ENCODE measurements around the gene ACSM2B. TPM values are rescaled to one million over a fixed set of nuclear protein-coding genes. Genes with fewer than 3 reads are reported as not detected.
"Not testable (repeated sequence)": the region's sequence is repeated elsewhere in the genome, so short reads cannot be mapped to it uniquely, and the experiment has no call there.

ACSM2B gene, protein sequence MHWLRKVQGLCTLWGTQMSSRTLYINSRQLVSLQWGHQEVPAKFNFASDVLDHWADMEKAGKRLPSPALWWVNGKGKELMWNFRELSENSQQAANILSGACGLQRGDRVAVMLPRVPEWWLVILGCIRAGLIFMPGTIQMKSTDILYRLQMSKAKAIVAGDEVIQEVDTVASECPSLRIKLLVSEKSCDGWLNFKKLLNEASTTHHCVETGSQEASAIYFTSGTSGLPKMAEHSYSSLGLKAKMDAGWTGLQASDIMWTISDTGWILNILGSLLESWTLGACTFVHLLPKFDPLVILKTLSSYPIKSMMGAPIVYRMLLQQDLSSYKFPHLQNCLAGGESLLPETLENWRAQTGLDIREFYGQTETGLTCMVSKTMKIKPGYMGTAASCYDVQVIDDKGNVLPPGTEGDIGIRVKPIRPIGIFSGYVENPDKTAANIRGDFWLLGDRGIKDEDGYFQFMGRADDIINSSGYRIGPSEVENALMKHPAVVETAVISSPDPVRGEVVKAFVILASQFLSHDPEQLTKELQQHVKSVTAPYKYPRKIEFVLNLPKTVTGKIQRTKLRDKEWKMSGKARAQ
- not detected in 2 replicates for total RNA-seq
- polyA plus RNA-seq (2012), result not detected

DNA sequence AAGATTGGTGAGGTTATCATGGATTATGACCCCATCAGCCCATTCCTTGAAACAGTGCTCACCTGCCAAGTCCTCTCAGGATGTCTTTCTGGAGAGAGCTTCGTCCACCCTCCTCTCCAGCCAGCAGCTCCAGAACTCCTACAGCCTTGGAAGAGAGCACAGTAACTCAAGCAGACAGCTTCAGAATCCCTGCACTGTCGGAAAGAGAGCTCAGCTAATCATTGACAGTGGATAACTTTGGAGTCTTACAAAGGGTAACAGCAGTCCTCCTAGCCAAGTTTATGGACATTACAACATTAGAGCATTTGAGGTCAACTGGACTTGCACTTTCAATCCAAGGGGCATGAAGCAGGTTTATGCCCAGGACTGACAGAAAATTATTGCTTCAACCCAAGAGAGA is at the start of gene ACSM2B:
TSS of gene ACSM2B (minus strand) at position 223 of the 400 bp plus-strand sequence. CDS start 11,522 bp downstream, outside the sequence.
- DNase-seq (ENCODE audit: low read depth), result not testable (repeated sequence)

DNA sequence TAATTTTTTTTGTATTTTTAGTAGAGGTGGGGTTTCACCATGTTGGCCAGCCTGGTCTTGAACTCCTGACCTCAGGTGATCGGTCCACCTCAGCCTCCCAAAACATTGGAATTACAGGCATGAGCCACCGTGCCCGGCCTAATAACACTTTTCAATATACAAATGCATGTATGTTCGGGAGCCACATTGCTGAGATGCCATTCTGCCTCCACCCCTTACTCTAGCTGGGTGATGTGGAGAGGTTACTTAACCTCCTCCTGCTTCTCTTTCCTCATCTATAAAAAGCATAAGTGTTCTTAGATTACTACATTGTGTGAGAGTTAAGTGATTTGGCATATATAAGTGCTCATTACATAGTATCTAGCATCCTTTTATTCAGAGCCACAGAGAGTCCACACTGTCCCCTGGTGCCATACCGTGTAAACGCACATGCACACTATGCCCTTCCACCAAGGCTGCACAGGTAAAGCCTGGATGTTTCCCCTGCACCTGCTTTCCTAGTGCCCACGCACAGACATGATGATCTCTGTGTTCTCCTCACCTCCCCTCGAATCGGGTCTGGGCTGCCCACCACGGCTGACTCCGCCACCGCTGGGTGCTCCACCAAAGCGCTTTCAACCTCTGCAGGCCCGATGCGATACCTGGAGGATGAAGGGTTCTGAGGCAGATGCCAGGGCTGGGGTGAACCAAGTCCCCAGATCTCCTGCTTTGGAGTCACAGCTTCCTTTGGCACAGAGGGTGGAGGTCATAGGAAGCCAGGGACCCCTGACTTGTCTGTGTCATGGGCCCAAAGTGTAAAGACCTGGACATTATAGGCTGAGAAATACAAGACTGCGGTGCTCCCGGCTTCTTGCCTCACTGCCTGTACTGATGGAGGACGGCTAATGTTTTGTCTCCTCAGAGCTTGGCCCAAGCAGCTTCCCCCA is 49.0 kb upstream of the ACSM2B start:
- DNase-seq (ENCODE audit: low read depth), result no peak

DNA sequence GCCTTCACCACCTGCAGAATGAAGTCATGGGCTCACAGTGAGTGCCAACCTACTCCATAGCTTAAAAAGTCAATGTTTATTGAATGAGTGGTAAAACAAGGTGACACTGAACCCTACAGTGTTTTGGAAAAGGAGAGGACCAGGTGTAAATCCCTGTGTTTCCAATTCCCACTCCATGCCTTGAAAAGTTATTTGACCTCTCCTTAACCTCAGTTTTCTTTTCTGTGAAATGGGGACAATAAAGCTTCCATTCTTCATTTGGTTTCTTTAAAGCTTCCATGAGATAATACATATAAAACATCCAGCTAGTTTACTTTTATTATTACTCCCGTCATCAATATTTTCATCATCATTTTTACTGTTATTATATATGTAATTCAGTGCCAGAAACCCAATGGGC is 48.0 kb upstream of the ACSM2B start:
- no peak for DNase-seq (ENCODE audit: low read depth)

DNA sequence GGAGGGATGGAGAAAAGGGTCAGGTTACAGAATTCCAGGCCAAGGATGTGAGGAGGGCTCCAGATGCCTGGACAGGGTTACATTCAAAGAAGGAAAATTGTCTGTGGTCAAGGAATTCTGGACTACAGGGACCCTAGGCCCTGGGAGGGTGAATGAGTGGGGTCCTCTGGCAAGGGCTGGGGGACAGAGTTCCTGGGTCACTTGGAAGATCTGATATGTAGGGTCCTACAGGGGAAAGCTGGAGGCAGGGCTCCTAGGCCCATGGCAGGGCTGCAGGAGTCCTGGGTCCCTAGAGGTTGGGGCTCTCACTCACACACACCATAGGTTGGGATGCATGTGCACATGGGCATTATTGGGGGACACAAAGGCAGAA is 46.3 kb upstream of the ACSM2B start:
- DNase-seq (ENCODE audit: low read depth), result no peak

DNA sequence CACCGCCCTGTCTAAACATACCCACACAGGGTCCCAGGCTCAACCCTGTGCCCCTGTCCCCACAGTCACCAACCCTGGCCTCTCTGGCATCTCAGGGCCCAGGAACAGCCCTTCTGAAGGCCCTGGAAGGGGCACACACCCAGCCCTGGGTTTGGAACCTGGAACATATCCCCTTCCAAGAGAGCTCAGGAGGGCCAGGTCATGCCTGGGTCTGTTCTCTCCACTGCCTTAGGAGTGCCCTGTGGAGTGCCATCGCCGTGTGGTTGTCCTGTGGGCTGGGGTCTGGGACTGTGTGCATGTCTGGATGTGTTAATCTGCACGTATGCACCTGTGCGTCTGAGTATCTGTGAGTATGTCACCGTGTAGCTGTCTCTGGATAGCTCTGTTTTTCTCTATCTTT is 45.2 kb upstream of the ACSM2B start:
- DNase-seq (ENCODE audit: low read depth), result no peak

DNA sequence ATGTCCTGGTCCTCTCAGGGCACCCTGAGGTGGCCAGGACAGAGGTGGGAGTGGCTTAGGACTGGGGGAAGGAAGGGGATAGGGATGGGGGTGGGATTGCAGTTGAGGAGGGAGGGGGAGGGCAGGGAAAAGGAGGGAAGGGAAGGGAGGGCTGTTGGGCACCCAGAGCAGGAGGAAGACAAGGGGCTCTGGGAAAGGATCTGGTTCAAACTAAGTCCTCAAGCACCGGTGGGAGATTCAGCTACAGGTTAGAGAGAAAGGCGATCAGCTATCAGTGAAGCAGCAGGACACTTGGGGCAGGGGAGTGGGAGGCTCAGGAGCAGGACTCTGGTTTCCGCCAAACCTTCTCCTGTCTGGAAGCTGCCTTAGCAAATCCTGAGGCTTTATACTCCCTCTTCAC is 44.6 kb upstream of the ACSM2B start:
- no peak for DNase-seq (ENCODE audit: low read depth)

DNA sequence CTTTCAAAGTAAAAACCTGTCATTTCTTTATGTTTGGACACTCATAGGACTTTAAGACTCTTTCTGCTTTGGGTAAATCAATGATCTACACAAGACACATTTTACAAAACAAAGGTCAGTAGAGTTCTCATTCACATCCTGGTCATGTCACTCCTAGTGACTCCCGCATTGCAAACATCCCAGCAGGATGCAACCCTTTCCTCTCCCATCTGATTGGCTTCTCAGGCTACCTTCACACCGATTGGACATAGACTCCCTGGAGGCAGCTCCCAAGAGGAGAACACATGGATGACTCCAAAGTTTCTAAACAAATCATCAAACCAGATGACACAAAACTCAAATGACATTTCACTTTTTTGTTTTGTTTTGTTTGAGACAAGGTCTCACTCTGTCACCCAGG is 43.8 kb upstream of the ACSM2B start:
- DNase-seq (ENCODE audit: low read depth), result no peak

DNA sequence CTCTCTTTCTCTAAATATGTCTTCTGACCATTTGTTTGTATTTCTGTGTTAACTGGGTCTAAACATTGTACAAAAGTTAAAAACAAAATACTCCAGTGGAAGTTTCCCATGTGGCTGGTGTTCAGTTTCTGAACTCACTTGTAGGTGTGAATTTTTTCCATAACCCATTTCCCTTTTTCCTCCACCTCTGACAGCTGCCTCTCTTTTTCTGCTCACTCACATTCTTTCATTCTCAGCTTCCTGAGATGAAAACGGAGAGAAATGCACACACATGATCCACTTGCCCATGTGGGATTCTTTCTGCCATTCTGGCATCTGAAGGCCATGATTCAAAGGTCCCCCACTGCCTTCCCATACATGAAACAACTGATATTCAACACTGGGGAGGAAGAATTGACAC is 41.1 kb upstream of the ACSM2B start:
- no peak for DNase-seq (ENCODE audit: low read depth)

DNA sequence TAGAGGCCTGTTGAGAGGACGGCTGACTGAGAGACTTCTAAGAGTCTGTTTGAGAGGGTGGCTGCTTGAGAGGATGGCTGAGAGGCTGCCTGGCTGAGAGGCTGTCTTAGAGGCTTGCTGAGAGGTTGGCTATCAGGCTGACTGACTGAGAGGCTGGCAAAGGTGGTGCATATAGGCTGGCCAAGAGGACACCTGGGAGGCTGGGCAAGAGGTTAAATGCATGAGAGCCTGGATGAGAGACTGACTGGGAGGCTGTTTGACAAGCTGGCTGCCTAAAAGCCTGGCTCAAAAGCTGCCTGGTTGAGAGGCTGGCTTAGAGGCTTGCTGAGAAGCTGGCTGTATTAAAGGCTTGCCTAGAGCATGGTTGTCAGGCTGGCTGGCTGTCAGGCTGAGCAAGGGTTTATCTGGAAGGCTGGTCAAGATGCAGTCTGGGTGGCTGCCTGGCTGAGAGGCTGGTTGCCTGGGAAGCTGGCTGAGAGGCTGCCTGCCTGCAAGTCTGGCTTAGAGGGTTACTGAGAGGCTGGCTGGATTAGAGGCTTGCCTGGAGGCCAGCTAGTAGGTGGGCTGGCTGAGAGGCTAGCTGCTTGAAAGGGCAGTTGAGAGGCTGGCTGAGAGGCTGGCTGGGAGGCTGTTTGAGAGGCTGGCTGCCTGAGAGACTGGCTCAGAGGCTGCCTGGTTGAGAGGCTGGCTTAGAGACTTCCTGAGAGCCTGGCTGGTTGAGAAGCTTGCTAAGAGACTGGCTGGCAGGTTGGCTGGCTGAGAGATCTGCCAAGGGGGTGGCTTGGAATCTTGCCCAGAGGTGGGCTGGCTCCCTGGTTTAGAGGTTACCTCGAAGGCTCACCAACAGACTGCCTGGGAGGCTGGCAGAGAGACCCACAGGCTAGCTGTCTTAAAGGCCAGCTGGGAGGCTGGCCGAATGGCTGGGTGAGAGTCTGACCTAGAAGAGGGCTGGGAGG is 38.3 kb upstream of the ACSM2B start:
- DNase-seq (ENCODE audit: low read depth), result no peak

DNA sequence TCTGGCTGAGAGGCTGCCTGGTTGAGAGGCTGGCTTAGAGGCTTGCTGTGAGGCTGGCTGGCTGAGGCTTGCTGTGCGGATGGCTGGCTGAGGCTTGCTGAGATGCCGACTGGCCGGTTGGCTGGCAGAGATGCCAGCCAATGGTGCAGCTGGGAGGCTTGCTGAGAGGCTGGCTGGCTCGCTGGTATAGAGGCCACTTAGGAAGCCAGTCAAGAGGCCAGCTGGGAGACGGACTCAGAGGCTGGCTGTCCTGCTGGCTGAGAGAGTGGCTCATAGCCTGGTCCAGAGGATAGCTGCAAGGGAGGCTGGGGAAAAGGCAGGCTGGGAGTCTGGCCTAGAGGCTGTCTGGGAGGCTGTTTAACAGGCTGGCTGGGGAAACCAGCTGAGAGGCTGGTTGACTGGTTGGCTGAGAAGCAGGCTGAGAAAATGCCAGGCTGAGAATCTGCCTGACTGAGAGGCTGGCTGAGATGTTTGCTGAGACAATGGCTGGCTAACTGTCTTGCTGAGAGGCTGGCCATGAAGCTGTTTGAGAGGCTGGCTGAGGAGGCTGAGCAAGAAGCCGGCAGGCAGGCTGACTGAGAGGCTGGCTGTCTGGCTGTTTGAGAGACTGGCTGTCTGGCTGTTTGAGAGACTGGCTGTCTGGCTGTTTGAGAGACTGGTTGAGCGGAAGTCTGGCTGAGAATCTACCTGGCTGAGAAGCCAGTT is 37.5 kb upstream of the ACSM2B start:
- no peak for DNase-seq (ENCODE audit: low read depth)

DNA sequence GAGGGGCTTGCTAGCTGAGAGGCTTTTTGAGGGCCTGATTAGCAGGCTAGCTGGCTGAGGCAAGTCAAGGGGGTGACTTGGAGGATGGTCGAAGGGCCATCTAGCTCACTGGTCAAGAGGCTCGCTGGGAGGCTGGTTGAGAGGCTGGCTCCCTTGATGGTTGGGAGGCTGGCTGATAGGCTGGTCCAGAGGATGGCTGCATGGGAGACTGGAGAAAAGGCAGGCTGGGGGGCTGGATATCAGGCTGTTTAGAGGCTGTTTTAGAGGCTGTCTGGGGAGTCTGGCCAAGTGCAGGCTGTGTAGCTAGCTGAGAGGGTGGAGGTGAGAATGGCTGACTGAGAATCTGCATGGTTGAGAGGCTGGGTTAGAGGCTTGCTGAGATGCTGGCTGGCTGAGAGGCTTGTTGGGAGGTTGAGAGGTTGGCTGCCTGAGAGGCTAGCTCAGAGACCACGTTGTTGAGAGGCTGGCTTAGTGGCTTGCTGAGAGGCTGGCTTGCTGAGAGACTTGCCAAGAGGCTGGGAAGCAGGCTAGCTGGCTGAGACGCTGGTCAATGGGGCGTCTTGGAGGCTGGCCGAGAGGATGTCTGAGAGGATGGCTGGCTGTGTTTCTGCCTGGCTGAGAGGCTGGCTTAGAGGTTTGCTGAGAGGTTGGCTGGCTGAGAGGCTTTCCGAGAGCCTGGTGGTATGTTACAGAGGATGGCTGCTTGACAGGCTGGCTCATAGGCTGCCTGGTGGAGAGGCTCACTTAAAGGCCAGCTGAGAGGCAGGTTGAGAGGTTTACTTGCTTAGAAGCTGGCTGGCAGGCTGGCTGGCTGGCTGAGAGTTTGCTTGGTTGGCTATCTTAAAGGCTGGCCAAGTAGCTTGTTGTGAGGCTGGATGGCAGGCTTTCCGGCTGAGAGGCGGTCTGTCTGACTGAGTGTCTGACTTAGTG is 36.6 kb upstream of the ACSM2B start:
- peak; percentile 1 for DNase-seq (ENCODE audit: low read depth)

DNA sequence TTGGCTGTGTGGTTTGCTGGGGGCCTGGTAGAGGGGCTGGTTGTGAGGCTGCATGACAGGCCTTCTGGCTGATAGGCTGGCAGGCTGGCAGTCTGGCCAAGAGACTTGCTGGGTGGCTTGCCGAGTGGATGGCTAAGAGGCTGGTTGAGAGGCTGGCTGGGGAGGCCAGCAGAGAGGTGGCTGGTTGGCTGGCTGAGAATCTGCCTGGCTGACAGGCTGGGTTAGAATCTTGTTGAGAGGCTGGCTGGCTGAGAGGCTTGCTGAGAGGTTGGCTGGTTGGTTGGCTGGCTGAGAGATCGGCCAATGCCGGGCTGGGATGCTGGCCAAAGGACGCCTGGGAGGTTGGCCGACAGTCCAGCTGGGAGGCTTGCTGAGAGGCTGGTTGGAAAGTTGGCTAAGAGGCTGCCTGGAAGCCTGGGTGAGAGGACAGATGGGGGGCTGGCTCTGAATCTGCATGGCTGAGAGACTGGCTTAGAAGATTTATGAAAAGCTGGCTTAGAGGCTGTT is 35.9 kb upstream of the ACSM2B start:
- DNase-seq (ENCODE audit: low read depth), result no peak

DNA sequence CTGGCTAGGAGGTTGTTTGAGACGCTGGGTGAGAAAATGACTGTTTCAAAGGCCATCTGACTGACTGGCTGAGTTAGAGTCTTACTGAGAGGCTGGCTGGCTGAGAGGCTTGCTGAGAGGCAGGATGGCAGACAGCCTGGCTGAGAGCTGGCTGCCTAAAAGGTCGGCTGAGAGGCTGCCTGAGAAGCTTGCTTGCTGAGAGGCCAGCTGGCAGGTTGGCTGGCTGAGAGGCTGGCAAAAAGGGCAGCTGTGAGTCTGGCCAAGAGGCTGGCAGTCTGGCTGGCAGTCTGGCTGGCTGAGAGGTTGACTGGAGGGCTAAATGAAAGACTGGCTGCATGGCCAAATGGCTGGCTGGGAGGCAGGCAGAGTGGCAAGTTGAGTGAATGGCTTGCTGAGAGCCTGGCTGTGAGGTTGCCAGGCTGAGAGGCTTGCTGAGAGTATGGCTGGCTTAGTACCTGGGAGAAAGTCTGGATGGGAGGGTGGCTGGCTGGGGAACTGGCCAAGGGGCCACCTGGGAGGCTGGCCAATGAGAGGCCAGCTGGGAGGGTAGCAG is 35.3 kb upstream of the ACSM2B start:
- no peak for DNase-seq (ENCODE audit: low read depth)

DNA sequence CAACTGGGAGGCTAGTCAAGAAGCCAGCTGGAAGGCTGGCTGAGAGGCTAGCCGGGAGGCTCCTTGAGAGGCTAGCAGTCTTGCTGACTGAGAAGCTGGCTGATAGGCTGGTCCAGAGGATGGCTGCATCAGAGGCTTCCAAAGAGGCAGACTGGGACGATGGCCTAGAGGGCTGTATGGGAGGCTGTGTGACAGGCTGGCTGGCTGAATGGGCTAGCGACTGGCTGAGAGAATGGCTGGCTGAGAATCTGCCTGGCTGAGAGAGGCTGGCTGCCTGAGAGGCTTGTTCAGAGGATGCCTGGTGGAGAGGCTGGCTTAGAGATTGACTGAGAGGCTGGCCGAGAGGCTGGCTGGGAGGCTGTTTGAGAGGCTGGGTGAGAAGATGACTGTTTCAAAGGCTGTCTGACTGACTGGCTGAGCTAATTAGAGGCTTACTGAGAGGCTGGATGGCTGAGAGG is 34.8 kb upstream of the ACSM2B start:
- DNase-seq (ENCODE audit: low read depth), result no peak

DNA sequence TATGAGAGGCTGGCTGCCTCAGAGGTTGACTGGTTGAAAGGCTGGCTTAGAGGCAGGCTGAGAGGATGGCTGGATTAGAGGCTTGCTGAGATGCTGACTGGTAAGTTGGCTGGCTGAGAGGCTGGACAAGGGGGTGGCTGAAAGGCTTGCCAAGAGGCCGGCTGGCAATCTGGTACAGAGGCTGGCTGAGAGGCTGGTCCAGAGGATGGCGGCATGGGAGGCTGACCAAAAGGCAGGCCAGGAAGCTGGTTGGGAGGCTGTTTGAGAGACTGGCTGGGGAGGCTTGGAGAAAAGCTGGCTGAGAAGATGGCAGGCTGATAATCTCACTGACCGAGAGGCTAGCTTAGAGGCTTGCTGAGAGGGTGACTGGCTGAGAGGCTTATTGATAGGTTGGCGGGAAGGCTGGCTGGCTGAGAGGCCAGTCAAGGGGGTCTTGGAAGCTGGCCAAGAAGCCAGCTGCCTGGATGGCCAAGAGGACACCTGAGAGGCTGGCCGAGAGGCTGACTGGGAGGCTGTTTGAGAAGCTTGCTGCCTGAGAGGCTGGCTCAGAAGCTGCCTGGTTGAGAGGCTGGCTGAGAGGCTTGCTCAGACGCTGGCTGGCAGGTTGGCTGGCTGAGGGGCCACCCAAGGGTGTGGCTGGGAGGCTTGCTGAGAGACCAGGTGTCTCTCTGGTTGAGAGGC is 34.2 kb upstream of the ACSM2B start:
- no peak for DNase-seq (ENCODE audit: low read depth)

DNA sequence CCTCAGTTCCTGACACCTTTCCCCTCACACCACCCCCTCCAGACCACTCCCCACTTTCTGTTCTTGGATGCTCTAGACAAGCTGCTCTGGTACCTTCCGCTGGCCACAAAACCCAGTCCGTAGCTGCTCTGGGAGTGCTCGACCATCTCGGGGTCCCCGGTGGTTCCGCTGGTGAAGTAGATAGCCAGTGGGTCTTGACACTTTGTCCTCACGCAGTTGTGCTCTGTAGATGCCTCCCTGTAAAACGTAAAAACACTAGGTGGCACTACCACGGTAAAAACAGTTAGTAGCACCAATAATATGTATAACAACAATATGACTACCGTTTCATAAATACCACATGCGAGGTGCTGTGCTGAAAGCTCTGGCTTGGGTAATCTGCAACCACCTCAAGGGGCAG is 26.0 kb upstream of the ACSM2B start:
- not testable (repeated sequence) for DNase-seq (ENCODE audit: low read depth)

DNA sequence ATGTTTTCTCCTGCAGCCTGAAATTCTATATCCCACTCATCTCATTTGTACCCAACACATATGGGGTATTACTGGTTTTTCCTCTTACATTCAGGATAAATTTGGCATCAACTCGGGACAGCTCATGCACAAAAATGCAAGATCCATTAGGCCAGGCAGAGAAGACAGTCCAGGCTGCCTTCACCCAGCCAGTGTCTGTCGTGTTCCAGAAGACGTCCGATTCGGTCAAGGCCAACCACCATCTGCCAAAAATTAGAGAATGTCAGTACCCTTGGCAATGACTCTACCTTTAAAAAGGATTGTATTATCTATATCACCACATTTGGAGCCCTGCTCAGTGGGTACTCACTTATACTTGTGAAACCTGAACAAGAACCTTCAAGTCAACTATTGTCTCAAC is 23.3 kb upstream of the ACSM2B start:
- not testable (repeated sequence) for DNase-seq (ENCODE audit: low read depth)

Data from myocyte (in vitro differentiated cells).